Measurements from ENCODE around the gene ADGRF4.

ADGRF4 gene, protein sequence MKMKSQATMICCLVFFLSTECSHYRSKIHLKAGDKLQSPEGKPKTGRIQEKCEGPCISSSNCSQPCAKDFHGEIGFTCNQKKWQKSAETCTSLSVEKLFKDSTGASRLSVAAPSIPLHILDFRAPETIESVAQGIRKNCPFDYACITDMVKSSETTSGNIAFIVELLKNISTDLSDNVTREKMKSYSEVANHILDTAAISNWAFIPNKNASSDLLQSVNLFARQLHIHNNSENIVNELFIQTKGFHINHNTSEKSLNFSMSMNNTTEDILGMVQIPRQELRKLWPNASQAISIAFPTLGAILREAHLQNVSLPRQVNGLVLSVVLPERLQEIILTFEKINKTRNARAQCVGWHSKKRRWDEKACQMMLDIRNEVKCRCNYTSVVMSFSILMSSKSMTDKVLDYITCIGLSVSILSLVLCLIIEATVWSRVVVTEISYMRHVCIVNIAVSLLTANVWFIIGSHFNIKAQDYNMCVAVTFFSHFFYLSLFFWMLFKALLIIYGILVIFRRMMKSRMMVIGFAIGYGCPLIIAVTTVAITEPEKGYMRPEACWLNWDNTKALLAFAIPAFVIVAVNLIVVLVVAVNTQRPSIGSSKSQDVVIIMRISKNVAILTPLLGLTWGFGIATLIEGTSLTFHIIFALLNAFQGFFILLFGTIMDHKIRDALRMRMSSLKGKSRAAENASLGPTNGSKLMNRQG

DNA sequence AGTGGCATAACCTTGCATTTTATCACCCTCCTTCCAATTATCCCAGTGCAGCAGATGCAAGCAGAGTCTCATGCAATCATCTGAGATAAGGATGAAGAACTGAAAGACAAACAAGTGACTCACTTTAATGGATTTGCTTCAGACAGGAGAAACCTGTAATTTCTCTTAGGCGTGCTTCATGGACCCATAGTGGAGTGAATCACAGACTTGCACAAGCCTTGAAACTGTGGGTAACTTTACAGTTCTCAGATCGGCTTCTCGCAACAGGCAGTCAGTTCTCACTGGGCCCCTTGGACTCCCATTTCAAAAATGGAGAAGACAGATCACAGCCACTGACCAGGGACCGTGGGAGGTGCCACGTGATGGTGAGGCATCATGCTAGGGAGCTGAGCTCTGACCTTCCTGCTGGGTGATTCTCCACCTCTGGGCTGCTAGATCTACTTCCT lies at the start of gene ADGRF4:
Gene ADGRF4, plus strand, starts transcription at position 239 of the 446 bp plus-strand sequence. CDS start 8,666 bp downstream, outside the sequence.
- H3K27ac ChIP-seq (ENCODE audit: low read length), result no peak within 1 kb of the TSS
- no CpG with 5 or more reads among the region's 5 CpGs for WGBS (ENCODE audit: insufficient coverage, insufficient read length)
- no peak for DNase-seq (ENCODE audit: low read depth, low spot score)

DNA sequence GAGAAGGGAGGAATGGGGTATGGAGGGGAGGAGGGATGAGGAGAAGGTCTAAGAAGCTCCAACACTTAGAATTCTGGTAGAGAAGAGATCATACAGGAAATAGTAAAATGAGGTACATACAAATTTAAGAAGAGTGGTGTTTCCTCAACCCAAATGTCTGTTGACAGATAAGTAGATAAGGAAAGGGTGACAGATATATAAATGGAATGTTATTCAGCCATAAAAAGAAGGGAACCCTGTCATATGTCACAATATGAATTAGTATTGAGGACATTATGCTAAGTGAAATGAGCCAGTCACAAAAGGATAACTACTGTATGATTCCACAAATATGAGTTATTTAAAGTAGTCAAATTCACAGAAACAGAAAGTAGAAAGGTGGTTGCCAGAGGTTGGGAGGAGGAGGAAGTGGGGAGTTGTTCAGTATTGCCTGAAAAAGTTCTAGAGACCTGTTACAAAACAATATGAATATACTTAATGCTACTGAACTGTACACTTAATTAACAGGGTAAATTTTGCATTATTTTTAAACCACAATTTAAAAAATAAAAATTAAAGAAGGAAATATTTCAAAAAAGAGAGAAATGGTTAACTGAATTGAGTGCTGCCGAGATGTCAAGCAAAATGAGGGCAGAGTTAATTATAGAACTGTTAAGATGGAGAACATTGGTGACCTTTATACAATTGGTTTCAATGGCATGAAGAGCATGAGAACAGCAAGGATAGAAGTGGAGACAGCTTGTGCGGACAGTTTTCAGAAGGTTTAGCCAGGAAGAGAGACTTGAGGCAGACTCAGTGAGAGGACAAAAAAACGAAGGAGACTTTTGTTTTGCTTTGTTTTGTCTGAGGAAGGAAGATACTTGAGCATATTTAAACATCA lies 47.6 kb upstream of the ADGRF4 start:
- H3K9me3 ChIP-seq (ENCODE audit: control insufficient read depth, insufficient read depth, low read length), result no peaks in the 10 kb centered on the region
- no peak for DNase-seq (ENCODE audit: low read depth, low spot score)
- H3K4me1 ChIP-seq (ENCODE audit: control insufficient read depth, insufficient read depth, low read length), result no peaks in the 10 kb centered on the region
- no peaks in the 10 kb centered on the region for H3K27me3 ChIP-seq (ENCODE audit: control insufficient read depth, insufficient read depth, low read length)
- H3K36me3 ChIP-seq (ENCODE audit: control insufficient read depth, insufficient read depth, low read length), result no peaks in the 10 kb centered on the region
- H3K4me3 ChIP-seq (ENCODE audit: low read length), result no peak overlapping the region
- no peak overlapping the region for H3K27ac ChIP-seq (ENCODE audit: low read length)
- WGBS (ENCODE audit: insufficient coverage, insufficient read length), result no CpG with 5 or more reads among the region's 3 CpGs

More for the DNA sequence above, at the start of gene ADGRF4:
- Histone ChIP-seq H3K4me1 (ENCODE audit: control insufficient read depth, insufficient read depth, low read length) (no peaks in the 10 kb centered on the region), H3K9me3 (ENCODE audit: control insufficient read depth, insufficient read depth, low read length) (no peaks in the 10 kb centered on the region), H3K4me3 (ENCODE audit: low read length) (no peak within 1 kb of the TSS), H3K36me3 (ENCODE audit: control insufficient read depth, insufficient read depth, low read length) (no peaks in the 10 kb centered on the region), H3K27me3 (ENCODE audit: control insufficient read depth, insufficient read depth, low read length) (no peaks in the 10 kb centered on the region)

DNA sequence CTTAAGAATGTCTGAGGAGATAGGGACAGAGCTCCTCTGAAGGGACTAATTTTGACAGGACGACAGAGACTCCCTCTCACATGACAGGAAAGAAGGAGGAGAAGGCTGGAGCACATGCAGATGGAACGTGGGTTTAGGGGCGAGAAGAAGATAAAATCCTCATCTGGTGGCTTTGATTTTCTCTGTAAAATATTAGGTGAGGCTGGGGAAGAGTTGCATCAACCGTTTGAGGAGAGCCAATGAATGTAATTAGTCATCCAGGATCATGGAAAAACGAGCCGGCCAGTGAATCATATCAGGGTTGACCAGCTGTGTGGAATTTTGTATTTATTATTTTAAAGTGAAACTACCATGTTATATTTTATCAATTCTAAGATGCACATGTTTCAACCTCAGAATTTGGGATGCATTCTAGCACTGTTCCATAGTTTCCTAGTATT lies 46.9 kb upstream of the ADGRF4 start:
- Histone ChIP-seq H3K4me3 (ENCODE audit: low read length) (no peak overlapping the region), H3K36me3 (ENCODE audit: control insufficient read depth, insufficient read depth, low read length) (no peaks in the 10 kb centered on the region), H3K27me3 (ENCODE audit: control insufficient read depth, insufficient read depth, low read length) (no peaks in the 10 kb centered on the region), H3K4me1 (ENCODE audit: control insufficient read depth, insufficient read depth, low read length) (no peaks in the 10 kb centered on the region), H3K9me3 (ENCODE audit: control insufficient read depth, insufficient read depth, low read length) (no peaks in the 10 kb centered on the region), H3K27ac (ENCODE audit: low read length) (no peak overlapping the region)
- no peak for DNase-seq (ENCODE audit: low read depth, low spot score)
- WGBS (ENCODE audit: insufficient coverage, insufficient read length), result no CpG with 5 or more reads among the region's 6 CpGs

DNA sequence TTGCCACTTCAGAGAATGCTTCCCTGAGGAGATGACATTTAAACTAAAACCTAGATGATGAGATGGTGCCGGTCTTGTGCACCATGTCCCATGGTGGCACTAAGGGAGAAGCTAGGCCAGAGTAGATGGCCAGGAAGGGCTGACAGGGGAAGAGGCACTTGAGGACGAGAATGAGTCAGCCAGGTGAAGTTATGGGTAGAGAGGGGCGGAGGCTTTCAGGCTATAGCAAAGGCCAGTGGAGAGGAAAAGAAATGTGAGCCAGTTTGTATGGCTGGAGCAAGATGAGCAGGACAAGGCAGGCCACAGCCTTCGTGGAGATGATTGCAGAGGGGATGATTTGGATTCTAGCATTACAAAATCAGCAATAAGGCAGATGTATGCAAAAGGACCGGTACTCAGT lies 44.7 kb upstream of the ADGRF4 start:
- no peaks in the 10 kb centered on the region for H3K4me1 ChIP-seq (ENCODE audit: control insufficient read depth, insufficient read depth, low read length)
- H3K36me3 ChIP-seq (ENCODE audit: control insufficient read depth, insufficient read depth, low read length), result no peaks in the 10 kb centered on the region
- no peak overlapping the region for H3K4me3 ChIP-seq (ENCODE audit: low read length)
- no peak overlapping the region for H3K27ac ChIP-seq (ENCODE audit: low read length)
- H3K9me3 ChIP-seq (ENCODE audit: control insufficient read depth, insufficient read depth, low read length), result no peaks in the 10 kb centered on the region
- no CpG with 5 or more reads among the region's 5 CpGs for WGBS (ENCODE audit: insufficient coverage, insufficient read length)
- DNase-seq (ENCODE audit: low read depth, low spot score), result no peak
- H3K27me3 ChIP-seq (ENCODE audit: control insufficient read depth, insufficient read depth, low read length), result no peaks in the 10 kb centered on the region

DNA sequence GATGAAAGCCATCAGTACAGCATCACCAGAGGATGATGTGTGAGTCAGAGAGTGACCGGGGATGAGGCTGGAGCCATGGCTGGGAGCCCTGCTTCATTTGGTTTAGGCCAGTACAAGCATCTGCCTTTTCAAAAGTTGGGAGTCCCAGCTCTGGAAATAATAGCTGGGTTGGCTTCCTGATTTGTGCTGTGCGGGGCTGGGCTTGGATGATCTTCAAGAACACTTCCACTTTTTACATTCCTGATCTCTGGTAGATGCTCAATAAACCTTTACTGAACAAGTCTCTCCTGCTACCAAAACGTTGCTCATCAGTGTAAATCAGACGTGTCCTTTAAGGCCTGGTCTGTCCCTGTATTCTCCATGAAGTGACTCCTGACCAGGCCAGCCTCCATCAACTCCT lies 44.1 kb upstream of the ADGRF4 start:
- Histone ChIP-seq H3K9me3 (ENCODE audit: control insufficient read depth, insufficient read depth, low read length) (no peaks in the 10 kb centered on the region), H3K27me3 (ENCODE audit: control insufficient read depth, insufficient read depth, low read length) (no peaks in the 10 kb centered on the region), H3K4me3 (ENCODE audit: low read length) (no peak overlapping the region), H3K27ac (ENCODE audit: low read length) (no peak overlapping the region), H3K4me1 (ENCODE audit: control insufficient read depth, insufficient read depth, low read length) (no peaks in the 10 kb centered on the region), H3K36me3 (ENCODE audit: control insufficient read depth, insufficient read depth, low read length) (no peaks in the 10 kb centered on the region)
- WGBS (ENCODE audit: insufficient coverage, insufficient read length), result no CpG with 5 or more reads among the region's 4 CpGs
- DNase-seq (ENCODE audit: low read depth, low spot score), result no peak

GRCh38 chr6:47655719-47656595 lies 42.4 kb upstream of the ADGRF4 start:
- Histone ChIP-seq H3K27me3 (ENCODE audit: control insufficient read depth, insufficient read depth, low read length) (no peaks in the 10 kb centered on the region), H3K4me1 (ENCODE audit: control insufficient read depth, insufficient read depth, low read length) (no peaks in the 10 kb centered on the region), H3K4me3 (ENCODE audit: low read length) (no peak overlapping the region), H3K36me3 (ENCODE audit: control insufficient read depth, insufficient read depth, low read length) (no peaks in the 10 kb centered on the region), H3K9me3 (ENCODE audit: control insufficient read depth, insufficient read depth, low read length) (no peaks in the 10 kb centered on the region), H3K27ac (ENCODE audit: low read length) (no peak overlapping the region)
- DNase-seq (ENCODE audit: low read depth, low spot score), result no peak
- WGBS (ENCODE audit: insufficient coverage, insufficient read length), result no CpG with 5 or more reads among the region's 7 CpGs

DNA sequence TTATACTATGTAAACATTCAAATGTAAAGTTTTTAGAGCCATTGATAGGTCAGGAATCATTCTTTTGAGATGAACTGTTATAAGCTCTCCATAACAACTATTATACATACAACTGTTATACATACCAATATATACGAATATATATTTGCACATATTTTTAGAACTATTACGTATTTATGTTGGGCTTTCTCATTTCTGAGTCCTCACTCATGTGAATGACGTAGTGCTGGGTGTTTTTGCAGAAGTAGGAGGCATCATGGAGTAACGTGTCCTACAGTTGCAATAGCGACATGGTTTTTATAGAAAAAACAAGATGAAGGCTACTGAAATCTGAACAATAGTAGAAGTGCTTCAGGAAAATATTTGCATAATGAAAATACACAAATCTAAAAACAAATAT lies 36.4 kb upstream of the ADGRF4 start:
- Histone ChIP-seq H3K36me3 (ENCODE audit: control insufficient read depth, insufficient read depth, low read length) (no peaks in the 10 kb centered on the region), H3K27ac (ENCODE audit: low read length) (no peak overlapping the region), H3K4me1 (ENCODE audit: control insufficient read depth, insufficient read depth, low read length) (no peaks in the 10 kb centered on the region; the same call in 1 of the 2 replicates), H3K4me3 (ENCODE audit: low read length) (no peak overlapping the region), H3K9me3 (ENCODE audit: control insufficient read depth, insufficient read depth, low read length) (no peaks in the 10 kb centered on the region), H3K27me3 (ENCODE audit: control insufficient read depth, insufficient read depth, low read length) (no peaks in the 10 kb centered on the region)
- DNase-seq (ENCODE audit: low read depth, low spot score), result no peak
- WGBS (ENCODE audit: insufficient coverage, insufficient read length), result 100% methylated on average over 1 of the region's 5 CpGs

- Histone ChIP-seq H3K9me3 (ENCODE audit: control insufficient read depth, insufficient read depth, low read length) (no peaks in the 10 kb centered on the region), H3K36me3 (ENCODE audit: control insufficient read depth, insufficient read depth, low read length) (no peaks in the 10 kb centered on the region), H3K27ac (ENCODE audit: low read length) (no peak overlapping the region), H3K4me3 (ENCODE audit: low read length) (no peak overlapping the region), H3K4me1 (ENCODE audit: control insufficient read depth, insufficient read depth, low read length) (no peaks in the 10 kb centered on the region; the same call in 1 of the 2 replicates), H3K27me3 (ENCODE audit: control insufficient read depth, insufficient read depth, low read length) (no peaks in the 10 kb centered on the region)
- DNase-seq (ENCODE audit: low read depth, low spot score), result no peak
- WGBS (ENCODE audit: insufficient coverage, insufficient read length), result no CpG with 5 or more reads among the region's 13 CpGs
Measured at GRCh38 chr6:47663462-47664216, 34.7 kb upstream of the ADGRF4 start.

DNA sequence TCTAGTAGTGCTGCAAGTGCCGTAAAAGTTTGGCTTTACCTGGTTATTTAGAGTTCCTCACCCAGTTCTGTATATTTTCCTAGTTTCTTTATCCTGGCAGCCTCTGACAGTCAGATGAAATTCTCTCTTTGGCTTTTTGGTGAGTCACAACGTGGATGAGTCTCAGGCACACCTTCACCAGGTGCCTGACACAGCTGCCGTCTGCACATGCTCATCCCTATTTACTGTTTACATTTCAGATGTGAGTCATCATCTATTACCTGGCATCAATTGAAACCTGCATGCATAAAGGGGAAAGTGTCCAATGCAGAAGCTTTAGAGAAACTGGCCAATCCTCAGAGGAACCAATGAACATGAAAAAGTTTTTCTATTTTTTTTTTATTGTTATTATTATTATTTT lies 33.3 kb upstream of the ADGRF4 start:
- Histone ChIP-seq H3K36me3 (ENCODE audit: control insufficient read depth, insufficient read depth, low read length) (no peaks in the 10 kb centered on the region), H3K4me1 (ENCODE audit: control insufficient read depth, insufficient read depth, low read length) (no peaks in the 10 kb centered on the region; the same call in 1 of the 2 replicates), H3K27me3 (ENCODE audit: control insufficient read depth, insufficient read depth, low read length) (no peaks in the 10 kb centered on the region), H3K9me3 (ENCODE audit: control insufficient read depth, insufficient read depth, low read length) (no peaks in the 10 kb centered on the region), H3K27ac (ENCODE audit: low read length) (no peak overlapping the region), H3K4me3 (ENCODE audit: low read length) (no peak overlapping the region)
- DNase-seq (ENCODE audit: low read depth, low spot score), result no peak
- WGBS (ENCODE audit: insufficient coverage, insufficient read length), result no CpG with 5 or more reads among the region's 3 CpGs
